OCI-LY1 (cell line): Measurements from ENCODE around the gene KLHDC7B.

Experiments used
- H2AFZ ChIP-seq: fragments of 200-600 bp; sonication (generic), shearing (Covaris generic); 2 replicates; pipeline ENCODE4 v1.6.0; 2014; ENCODE audit warnings: antibody characterized with exemption, mild to moderate bottlenecking, low read length
- H3F3A ChIP-seq: fragments of 200-600 bp; sonication (generic), shearing (Covaris generic); 2 replicates; pipeline ENCODE4 v1.6.0; 2014; ENCODE audit warnings: mild to moderate bottlenecking, antibody characterized with exemption, low read length, moderate library complexity; ENCODE audit not compliant: insufficient read depth
- H3K27ac ChIP-seq: fragments of 200-600 bp; sonication (generic); 2 replicates; pipeline ENCODE4 v1.5.1; 2014; ENCODE audit warnings: low read length, mixed run types, mild to moderate bottlenecking, low read depth; ENCODE audit not compliant: poor library complexity, severe bottlenecking
- H3K27me3 ChIP-seq: fragments of 200-600 bp; sonication (generic); 2 replicates; pipeline ENCODE4 v1.6.0; 2014; ENCODE audit warnings: antibody characterized with exemption, mild to moderate bottlenecking, low read length, moderate library complexity; ENCODE audit not compliant: insufficient read depth
- H3K36me3 ChIP-seq: fragments of 200-600 bp; sonication (generic); 2 replicates; pipeline ENCODE4 v1.6.1; 2014; ENCODE audit warnings: mild to moderate bottlenecking, antibody characterized with exemption, low read length, moderate library complexity, mixed read lengths; ENCODE audit not compliant: insufficient read depth
- H3K4me1 ChIP-seq: fragments of 200-600 bp; sonication (generic); 2 replicates; pipeline ENCODE4 v1.5.1; 2014; ENCODE audit warnings: mild to moderate bottlenecking, low read length, moderate library complexity; ENCODE audit not compliant: insufficient read depth, severe bottlenecking
- H3K4me2 ChIP-seq: fragments of 200-600 bp; sonication (generic), shearing (Covaris generic); 2 replicates; pipeline ENCODE4 v1.6.1; 2014; ENCODE audit warnings: low read length
- H3K4me3 ChIP-seq: fragments of 200-600 bp; sonication (generic); 2 replicates; pipeline ENCODE4 v1.5.1; 2014; ENCODE audit warnings: low read length, low read depth, mild to moderate bottlenecking, mixed read lengths; ENCODE audit not compliant: poor library complexity, severe bottlenecking
- H3K79me2 ChIP-seq: fragments of 200-600 bp; shearing (Covaris generic); 2 replicates; pipeline ENCODE4 v1.6.1; 2016; ENCODE audit warnings: mixed run types, low read length, mixed read lengths; ENCODE audit not compliant: insufficient read depth
- H3K9ac ChIP-seq: fragments of 200-600 bp; sonication (generic), shearing (Covaris generic); 2 replicates; pipeline ENCODE4 v1.6.1; 2014; ENCODE audit warnings: mild to moderate bottlenecking, low read length, mixed read lengths
- H3K9me2 ChIP-seq: fragments of 200-600 bp; sonication (generic), shearing (Covaris generic); 2 replicates; pipeline ENCODE4 v1.6.1; 2014; ENCODE audit warnings: low read depth, mild to moderate bottlenecking, low read length, mixed read lengths
- H3K9me3 ChIP-seq: fragments of 200-600 bp; shearing (Covaris generic); 2 replicates; pipeline ENCODE4 v1.6.1; 2014; ENCODE audit warnings: low read length, mixed read lengths
- H4K20me1 ChIP-seq: fragments of 200-600 bp; sonication (generic), shearing (Covaris generic); 2 replicates; pipeline ENCODE4 v1.6.0; 2016; ENCODE audit warnings: mild to moderate bottlenecking, low read length; ENCODE audit not compliant: insufficient read depth
- EZH2 ChIP-seq: fragments of 200-600 bp; sonication (generic), shearing (Covaris generic); IDR thresholded peaks from 2 replicates; pipeline ENCODE4 v1.8.0; 2017; ENCODE audit warnings: borderline replicate concordance, mixed run types, mild to moderate bottlenecking, antibody characterized with exemption, low read length, moderate library complexity, mixed read lengths
- TF ChIP-seq, protein P1 (sequence below): fragments of 200-600 bp; sonication (generic), shearing (Covaris generic); IDR thresholded peaks from 2 replicates; pipeline ENCODE4 v1.5.1; 2017; ENCODE audit warnings: mild to moderate bottlenecking, antibody characterized with exemption, low read length, moderate library complexity, mixed read lengths

KLHDC7B gene

DNA sequence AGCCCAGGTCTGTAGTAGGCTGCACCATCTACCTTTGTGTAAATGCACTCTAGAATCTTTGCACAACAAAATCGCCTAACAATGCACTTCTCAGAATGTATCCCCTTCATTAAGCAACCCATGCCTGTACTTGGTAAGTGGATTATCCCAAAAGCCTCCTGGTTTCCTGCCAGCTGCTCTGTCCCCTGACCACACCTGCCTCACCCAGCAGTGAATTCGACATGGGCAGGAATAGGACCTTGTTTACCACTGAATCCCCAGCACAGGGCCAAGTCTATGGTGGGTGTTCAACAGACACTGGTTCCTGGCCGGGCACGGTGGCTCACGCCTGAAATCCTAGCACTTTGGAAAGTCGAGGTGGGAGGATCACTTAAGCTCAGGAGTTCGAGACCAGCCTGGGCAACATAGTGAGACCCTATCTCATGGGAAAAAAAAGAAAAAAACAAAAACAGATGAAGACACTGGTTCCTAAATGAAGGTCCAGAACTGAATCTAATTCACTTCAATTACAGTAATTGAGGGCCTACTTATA, 22.1 kb downstream of the KLHDC7B start:
- Histone ChIP-seq H3K27ac (no peak overlapping the region), H3K27me3 (no peaks in the 10 kb centered on the region), H3K4me3 (no peak overlapping the region), H3K9ac (no peak overlapping the region), H3F3A (no peaks in the 10 kb centered on the region), H4K20me1 (no peaks in the 10 kb centered on the region), H3K9me3 (no peaks in the 10 kb centered on the region), H3K4me1 (peaks cover 13% of the 10 kb centered on the region), H2AFZ (no peak overlapping the region), H3K9me2 (no peaks in the 10 kb centered on the region), H3K79me2 (no peaks in the 10 kb centered on the region), H3K4me2 (no peak overlapping the region), H3K36me3 (peaks cover 54% of the 10 kb centered on the region)
- no peak for TF ChIP-seq EZH2
- TF ChIP-seq, protein P1, sequence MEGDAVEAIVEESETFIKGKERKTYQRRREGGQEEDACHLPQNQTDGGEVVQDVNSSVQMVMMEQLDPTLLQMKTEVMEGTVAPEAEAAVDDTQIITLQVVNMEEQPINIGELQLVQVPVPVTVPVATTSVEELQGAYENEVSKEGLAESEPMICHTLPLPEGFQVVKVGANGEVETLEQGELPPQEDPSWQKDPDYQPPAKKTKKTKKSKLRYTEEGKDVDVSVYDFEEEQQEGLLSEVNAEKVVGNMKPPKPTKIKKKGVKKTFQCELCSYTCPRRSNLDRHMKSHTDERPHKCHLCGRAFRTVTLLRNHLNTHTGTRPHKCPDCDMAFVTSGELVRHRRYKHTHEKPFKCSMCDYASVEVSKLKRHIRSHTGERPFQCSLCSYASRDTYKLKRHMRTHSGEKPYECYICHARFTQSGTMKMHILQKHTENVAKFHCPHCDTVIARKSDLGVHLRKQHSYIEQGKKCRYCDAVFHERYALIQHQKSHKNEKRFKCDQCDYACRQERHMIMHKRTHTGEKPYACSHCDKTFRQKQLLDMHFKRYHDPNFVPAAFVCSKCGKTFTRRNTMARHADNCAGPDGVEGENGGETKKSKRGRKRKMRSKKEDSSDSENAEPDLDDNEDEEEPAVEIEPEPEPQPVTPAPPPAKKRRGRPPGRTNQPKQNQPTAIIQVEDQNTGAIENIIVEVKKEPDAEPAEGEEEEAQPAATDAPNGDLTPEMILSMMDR = no peak

DNA sequence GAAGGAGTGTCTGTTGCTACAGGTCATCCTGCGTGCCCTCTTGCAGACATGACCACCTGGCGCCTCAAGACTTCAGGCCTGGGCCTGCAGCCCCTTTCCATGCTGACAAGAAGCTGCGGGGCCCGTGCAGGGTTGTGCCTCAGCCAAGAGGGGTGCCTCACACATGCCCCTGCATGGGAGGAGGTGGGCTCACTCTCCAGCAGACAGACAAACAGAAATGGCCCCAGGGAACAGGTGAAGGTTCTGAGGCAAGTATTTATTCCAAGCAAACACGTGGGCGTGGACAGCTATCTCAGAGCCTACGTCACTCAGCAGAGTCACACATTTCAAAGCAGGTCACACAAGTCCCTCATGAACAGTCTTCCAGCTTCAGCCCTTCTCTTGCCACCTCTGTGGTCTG, 22.9 kb downstream of the KLHDC7B start:
- TF ChIP-seq, protein P1 = no peak
- no peak for TF ChIP-seq EZH2
- Histone ChIP-seq H3K9me3 (no peaks in the 10 kb centered on the region), H4K20me1 (no peaks in the 10 kb centered on the region), H2AFZ (no peak overlapping the region), H3K79me2 (no peaks in the 10 kb centered on the region), H3K27ac (no peak overlapping the region), H3K9me2 (no peaks in the 10 kb centered on the region), H3K9ac (no peak overlapping the region), H3K4me2 (no peak overlapping the region), H3K4me1 (peaks cover 7% of the 10 kb centered on the region), H3F3A (no peaks in the 10 kb centered on the region), H3K27me3 (no peaks in the 10 kb centered on the region), H3K36me3 (peaks cover 62% of the 10 kb centered on the region), H3K4me3 (no peak overlapping the region)

DNA sequence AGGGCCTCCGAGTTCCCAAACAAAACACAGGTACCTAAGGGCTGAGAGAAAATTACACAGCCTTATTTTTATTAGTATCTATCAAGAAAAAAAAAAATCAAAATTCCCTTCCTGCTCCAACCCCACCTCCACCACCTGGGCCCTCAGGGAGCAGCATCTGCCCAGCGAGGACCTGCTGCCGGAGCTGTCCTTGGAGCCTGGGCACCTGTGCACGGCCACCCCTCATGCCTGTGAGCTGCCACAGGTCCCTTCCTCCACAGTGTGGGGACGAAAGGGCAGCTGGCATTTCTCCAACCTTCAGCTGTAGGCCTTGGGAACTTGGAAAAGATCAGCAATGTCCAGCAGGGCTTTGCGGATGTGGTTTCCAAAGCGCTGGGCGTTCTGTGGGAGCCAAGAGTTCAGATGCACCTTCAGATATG, 23.4 kb downstream of the KLHDC7B start:
- H3K27ac ChIP-seq = no peak overlapping the region
- H3K36me3 ChIP-seq = peaks cover 66% of the 10 kb centered on the region
- H4K20me1 ChIP-seq = no peaks in the 10 kb centered on the region

More for the DNA sequence above, 23.4 kb downstream of the KLHDC7B start:
- Histone ChIP-seq H3F3A (no peaks in the 10 kb centered on the region), H3K79me2 (no peaks in the 10 kb centered on the region), H3K4me1 (peaks cover 7% of the 10 kb centered on the region), H3K4me2 (no peak overlapping the region), H3K4me3 (no peak overlapping the region), H3K27me3 (no peaks in the 10 kb centered on the region), H3K9me3 (no peaks in the 10 kb centered on the region), H3K9me2 (no peaks in the 10 kb centered on the region), H3K9ac (no peak overlapping the region), H2AFZ (no peak overlapping the region)
- TF ChIP-seq EZH2 = no peak
- TF ChIP-seq, protein P1 = no peak
